Measurements from ENCODE around the gene TMPRSS15. TPM values are rescaled to one million over a fixed set of nuclear protein-coding genes. Genes with fewer than 3 reads are reported as not detected.

The TMPRSS15 gene
- total RNA-seq, 1 experiment from 2014 or later = not detected

DNA sequence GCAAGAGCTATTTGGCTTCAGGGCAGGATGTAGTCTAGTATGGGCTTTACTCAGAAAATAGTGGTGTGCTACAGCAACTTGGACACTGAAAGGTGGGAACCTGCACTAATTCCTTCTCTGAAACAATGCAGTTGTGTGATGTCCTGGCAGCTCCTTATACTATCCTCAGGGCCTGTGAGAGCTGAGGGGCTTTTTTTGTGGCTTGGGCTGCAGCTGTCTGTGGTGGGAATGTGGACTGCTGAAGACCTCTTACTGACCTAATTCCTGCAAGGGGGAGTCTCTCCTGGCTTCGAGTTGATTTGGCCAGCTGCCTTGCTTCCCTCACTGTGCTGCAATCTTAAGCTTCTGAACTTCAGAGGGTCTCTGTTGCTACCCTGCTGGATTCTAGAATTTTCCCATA lies 181.2 kb downstream of the TMPRSS15 start:
- Mint-ChIP-seq H3K27ac (no peak overlapping the region), H3K36me3 (peaks cover 37% of the 10 kb centered on the region), H3K4me1 (peaks cover 11% of the 10 kb centered on the region), H3K9me3 (peaks cover 50% of the 10 kb centered on the region), H3K27me3 (ENCODE audit: low read depth) (peaks cover 4% of the 10 kb centered on the region; the same call in 1 of the 2 replicates), H3K4me3 (no peak overlapping the region)
- TF ChIP-seq NFE2L1 (CRISPR knock-in tag; IDR thresholded peaks at IDR 0.05) = no peak
- POLR2A ChIA-PET = no interaction called here
- no peak for DNase-seq (ENCODE audit: low spot score)
- ATAC-seq = no peak
- CTCF ChIA-PET = no interaction called here

DNA sequence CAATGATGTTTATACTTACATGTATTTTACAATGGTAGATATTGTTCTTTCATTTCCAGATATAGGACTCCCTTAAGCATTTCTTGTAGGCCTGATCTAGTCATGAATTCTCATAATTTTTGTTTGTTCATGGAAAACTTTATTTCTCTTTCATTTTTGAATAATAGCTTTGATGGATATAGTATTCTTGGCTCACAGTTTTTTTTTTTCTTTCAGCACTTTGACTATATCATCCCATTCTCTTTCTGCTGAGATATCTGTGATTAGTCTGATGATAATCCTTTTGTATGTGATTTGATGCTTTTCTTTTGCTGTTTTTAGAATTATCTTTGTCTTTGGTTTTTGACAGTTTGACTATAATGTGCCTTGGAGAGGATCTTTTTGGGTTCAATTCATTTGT lies 183.1 kb downstream of the TMPRSS15 start:
- Mint-ChIP-seq H3K4me1 (peaks cover 11% of the 10 kb centered on the region), H3K27ac (no peak overlapping the region), H3K27me3 (ENCODE audit: low read depth) (peaks cover 4% of the 10 kb centered on the region; the same call in 1 of the 2 replicates), H3K9me3 (peaks cover 65% of the 10 kb centered on the region), H3K36me3 (peaks cover 45% of the 10 kb centered on the region), H3K4me3 (no peak overlapping the region)
- ChIA-PET POLR2A (no interaction called here), CTCF (no interaction called here)
- DNase-seq (ENCODE audit: low spot score) (no peak), ATAC-seq (no peak)
- TF ChIP-seq, protein P1, sequence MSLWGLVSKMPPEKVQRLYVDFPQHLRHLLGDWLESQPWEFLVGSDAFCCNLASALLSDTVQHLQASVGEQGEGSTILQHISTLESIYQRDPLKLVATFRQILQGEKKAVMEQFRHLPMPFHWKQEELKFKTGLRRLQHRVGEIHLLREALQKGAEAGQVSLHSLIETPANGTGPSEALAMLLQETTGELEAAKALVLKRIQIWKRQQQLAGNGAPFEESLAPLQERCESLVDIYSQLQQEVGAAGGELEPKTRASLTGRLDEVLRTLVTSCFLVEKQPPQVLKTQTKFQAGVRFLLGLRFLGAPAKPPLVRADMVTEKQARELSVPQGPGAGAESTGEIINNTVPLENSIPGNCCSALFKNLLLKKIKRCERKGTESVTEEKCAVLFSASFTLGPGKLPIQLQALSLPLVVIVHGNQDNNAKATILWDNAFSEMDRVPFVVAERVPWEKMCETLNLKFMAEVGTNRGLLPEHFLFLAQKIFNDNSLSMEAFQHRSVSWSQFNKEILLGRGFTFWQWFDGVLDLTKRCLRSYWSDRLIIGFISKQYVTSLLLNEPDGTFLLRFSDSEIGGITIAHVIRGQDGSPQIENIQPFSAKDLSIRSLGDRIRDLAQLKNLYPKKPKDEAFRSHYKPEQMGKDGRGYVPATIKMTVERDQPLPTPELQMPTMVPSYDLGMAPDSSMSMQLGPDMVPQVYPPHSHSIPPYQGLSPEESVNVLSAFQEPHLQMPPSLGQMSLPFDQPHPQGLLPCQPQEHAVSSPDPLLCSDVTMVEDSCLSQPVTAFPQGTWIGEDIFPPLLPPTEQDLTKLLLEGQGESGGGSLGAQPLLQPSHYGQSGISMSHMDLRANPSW (CRISPR knock-in tag; conservative IDR thresholded peaks at IDR 0.05; ENCODE audit: low read depth) = no peak
- TF ChIP-seq ZNF138 (CRISPR knock-in tag; conservative IDR thresholded peaks at IDR 0.05) = no peak
- no peak for TF ChIP-seq TEAD1 (CRISPR knock-in tag; IDR thresholded peaks at IDR 0.05)
- TF ChIP-seq CREB1 (CRISPR knock-in tag; IDR thresholded peaks at IDR 0.05) = no peak
- TF ChIP-seq RELA (CRISPR knock-in tag; IDR thresholded peaks at IDR 0.05; ENCODE audit: borderline replicate concordance) = no peak
- no peak for TF ChIP-seq JUN (CRISPR knock-in tag; IDR thresholded peaks at IDR 0.05)
- TF ChIP-seq, protein P2, sequence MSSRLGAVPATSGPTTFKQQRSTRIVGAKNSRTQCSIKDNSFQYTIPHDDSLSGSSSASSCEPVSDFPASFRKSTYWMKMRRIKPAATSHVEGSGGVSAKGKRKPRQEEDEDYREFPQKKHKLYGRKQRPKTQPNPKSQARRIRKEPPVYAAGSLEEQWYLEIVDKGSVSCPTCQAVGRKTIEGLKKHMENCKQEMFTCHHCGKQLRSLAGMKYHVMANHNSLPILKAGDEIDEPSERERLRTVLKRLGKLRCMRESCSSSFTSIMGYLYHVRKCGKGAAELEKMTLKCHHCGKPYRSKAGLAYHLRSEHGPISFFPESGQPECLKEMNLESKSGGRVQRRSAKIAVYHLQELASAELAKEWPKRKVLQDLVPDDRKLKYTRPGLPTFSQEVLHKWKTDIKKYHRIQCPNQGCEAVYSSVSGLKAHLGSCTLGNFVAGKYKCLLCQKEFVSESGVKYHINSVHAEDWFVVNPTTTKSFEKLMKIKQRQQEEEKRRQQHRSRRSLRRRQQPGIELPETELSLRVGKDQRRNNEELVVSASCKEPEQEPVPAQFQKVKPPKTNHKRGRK (CRISPR knock-in tag; IDR thresholded peaks at IDR 0.05; ENCODE audit: borderline replicate concordance) = no peak
- TF ChIP-seq, protein P3, sequence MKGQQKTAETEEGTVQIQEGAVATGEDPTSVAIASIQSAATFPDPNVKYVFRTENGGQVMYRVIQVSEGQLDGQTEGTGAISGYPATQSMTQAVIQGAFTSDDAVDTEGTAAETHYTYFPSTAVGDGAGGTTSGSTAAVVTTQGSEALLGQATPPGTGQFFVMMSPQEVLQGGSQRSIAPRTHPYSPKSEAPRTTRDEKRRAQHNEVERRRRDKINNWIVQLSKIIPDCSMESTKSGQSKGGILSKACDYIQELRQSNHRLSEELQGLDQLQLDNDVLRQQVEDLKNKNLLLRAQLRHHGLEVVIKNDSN (CRISPR knock-in tag; IDR thresholded peaks at IDR 0.05) = no peak
- TF ChIP-seq NFYB (CRISPR knock-in tag; conservative IDR thresholded peaks at IDR 0.05; ENCODE audit: low read depth) = no peak
- TF ChIP-seq, protein P4, sequence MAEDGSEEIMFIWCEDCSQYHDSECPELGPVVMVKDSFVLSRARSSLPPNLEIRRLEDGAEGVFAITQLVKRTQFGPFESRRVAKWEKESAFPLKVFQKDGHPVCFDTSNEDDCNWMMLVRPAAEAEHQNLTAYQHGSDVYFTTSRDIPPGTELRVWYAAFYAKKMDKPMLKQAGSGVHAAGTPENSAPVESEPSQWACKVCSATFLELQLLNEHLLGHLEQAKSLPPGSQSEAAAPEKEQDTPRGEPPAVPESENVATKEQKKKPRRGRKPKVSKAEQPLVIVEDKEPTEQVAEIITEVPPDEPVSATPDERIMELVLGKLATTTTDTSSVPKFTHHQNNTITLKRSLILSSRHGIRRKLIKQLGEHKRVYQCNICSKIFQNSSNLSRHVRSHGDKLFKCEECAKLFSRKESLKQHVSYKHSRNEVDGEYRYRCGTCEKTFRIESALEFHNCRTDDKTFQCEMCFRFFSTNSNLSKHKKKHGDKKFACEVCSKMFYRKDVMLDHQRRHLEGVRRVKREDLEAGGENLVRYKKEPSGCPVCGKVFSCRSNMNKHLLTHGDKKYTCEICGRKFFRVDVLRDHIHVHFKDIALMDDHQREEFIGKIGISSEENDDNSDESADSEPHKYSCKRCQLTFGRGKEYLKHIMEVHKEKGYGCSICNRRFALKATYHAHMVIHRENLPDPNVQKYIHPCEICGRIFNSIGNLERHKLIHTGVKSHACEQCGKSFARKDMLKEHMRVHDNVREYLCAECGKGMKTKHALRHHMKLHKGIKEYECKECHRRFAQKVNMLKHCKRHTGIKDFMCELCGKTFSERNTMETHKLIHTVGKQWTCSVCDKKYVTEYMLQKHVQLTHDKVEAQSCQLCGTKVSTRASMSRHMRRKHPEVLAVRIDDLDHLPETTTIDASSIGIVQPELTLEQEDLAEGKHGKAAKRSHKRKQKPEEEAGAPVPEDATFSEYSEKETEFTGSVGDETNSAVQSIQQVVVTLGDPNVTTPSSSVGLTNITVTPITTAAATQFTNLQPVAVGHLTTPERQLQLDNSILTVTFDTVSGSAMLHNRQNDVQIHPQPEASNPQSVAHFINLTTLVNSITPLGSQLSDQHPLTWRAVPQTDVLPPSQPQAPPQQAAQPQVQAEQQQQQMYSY (CRISPR knock-in tag; IDR thresholded peaks at IDR 0.05) = no peak
- TF ChIP-seq, protein P5, sequence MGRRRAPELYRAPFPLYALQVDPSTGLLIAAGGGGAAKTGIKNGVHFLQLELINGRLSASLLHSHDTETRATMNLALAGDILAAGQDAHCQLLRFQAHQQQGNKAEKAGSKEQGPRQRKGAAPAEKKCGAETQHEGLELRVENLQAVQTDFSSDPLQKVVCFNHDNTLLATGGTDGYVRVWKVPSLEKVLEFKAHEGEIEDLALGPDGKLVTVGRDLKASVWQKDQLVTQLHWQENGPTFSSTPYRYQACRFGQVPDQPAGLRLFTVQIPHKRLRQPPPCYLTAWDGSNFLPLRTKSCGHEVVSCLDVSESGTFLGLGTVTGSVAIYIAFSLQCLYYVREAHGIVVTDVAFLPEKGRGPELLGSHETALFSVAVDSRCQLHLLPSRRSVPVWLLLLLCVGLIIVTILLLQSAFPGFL (CRISPR knock-in tag; IDR thresholded peaks at IDR 0.05; ENCODE audit: borderline replicate concordance) = no peak
- no peak for TF ChIP-seq ZNF232 (CRISPR knock-in tag; IDR thresholded peaks at IDR 0.05)
- TF ChIP-seq, protein P6, sequence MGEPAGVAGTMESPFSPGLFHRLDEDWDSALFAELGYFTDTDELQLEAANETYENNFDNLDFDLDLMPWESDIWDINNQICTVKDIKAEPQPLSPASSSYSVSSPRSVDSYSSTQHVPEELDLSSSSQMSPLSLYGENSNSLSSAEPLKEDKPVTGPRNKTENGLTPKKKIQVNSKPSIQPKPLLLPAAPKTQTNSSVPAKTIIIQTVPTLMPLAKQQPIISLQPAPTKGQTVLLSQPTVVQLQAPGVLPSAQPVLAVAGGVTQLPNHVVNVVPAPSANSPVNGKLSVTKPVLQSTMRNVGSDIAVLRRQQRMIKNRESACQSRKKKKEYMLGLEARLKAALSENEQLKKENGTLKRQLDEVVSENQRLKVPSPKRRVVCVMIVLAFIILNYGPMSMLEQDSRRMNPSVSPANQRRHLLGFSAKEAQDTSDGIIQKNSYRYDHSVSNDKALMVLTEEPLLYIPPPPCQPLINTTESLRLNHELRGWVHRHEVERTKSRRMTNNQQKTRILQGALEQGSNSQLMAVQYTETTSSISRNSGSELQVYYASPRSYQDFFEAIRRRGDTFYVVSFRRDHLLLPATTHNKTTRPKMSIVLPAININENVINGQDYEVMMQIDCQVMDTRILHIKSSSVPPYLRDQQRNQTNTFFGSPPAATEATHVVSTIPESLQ (CRISPR knock-in tag; IDR thresholded peaks at IDR 0.05) = no peak
- TF ChIP-seq, protein P7, sequence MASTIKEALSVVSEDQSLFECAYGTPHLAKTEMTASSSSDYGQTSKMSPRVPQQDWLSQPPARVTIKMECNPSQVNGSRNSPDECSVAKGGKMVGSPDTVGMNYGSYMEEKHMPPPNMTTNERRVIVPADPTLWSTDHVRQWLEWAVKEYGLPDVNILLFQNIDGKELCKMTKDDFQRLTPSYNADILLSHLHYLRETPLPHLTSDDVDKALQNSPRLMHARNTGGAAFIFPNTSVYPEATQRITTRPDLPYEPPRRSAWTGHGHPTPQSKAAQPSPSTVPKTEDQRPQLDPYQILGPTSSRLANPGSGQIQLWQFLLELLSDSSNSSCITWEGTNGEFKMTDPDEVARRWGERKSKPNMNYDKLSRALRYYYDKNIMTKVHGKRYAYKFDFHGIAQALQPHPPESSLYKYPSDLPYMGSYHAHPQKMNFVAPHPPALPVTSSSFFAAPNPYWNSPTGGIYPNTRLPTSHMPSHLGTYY (CRISPR knock-in tag; IDR thresholded peaks at IDR 0.05) = no peak
- no peak for TF ChIP-seq TP53 (CRISPR knock-in tag; IDR thresholded peaks at IDR 0.05)
- TF ChIP-seq, protein P8, sequence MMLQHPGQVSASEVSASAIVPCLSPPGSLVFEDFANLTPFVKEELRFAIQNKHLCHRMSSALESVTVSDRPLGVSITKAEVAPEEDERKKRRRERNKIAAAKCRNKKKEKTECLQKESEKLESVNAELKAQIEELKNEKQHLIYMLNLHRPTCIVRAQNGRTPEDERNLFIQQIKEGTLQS (CRISPR knock-in tag; conservative IDR thresholded peaks at IDR 0.05) = no peak

Data from WTC11 (cell line).